Activated CD8-positive, alpha-beta T cell treated with anti-CD3 and anti-CD28 coated beads for 36 hours (primary cell): ENCODE results near the gene CDH8. TPM values are rescaled to one million over a fixed set of nuclear protein-coding genes. Genes with fewer than 3 reads are reported as not detected.

Experiments used
- ATAC-seq: fragments of 200-7000 bp; cut with Tn5 transposase; one replicate; pipeline ENCODE4 v1.10.0; 2021; ENCODE audit warnings: mild to moderate bottlenecking, moderate library complexity
- CTCF ChIA-PET: fragments of 350-600 bp; sonication (Branson Sonifier 250); formaldehyde crosslinking; loops from one replicate; lab custom pipeline; 2021; ENCODE audit warnings: antibody characterized with exemption; lab: Charles Lee
- POLR2A ChIA-PET: fragments of 350-600 bp; sonication (Branson Sonifier 250); formaldehyde crosslinking; loops from one replicate; lab custom pipeline; 2021; ENCODE audit warnings: antibody characterized with exemption; lab: Charles Lee
- DNase-seq: peaks from one replicate; pipeline ENCODE4 v3.0.0-alpha.2; 2020
- H3K27ac Mint-ChIP-seq: one replicate; pipeline ENCODE4 v1.8.0; 2021; ENCODE audit warnings: mild to moderate bottlenecking, mixed read lengths
- H3K27me3 Mint-ChIP-seq: one replicate; pipeline ENCODE4 v1.8.0; 2021; ENCODE audit warnings: mixed read lengths
- H3K36me3 Mint-ChIP-seq: one replicate; pipeline ENCODE4 v1.8.0; 2021; ENCODE audit warnings: low read depth, mixed read lengths
- H3K4me1 Mint-ChIP-seq: one replicate; pipeline ENCODE4 v1.8.0; 2021; ENCODE audit warnings: low read depth, mixed read lengths
- H3K4me3 Mint-ChIP-seq: one replicate; pipeline ENCODE4 v1.8.0; 2021; ENCODE audit warnings: mild to moderate bottlenecking, moderate library complexity, mixed read lengths
- H3K9me3 Mint-ChIP-seq: one replicate; pipeline ENCODE4 v1.8.0; 2021; ENCODE audit warnings: mixed read lengths
- intact Hi-C: fragments of 100-400 bp; cut with micrococcal nuclease; formaldehyde crosslinking; loops from one replicate; pipeline ENCODE4 v1.10.0; 2022
- total RNA-seq, 2 experiments: library from RNA; stranded (reverse); gene quantifications; one replicate each; pipeline ENCODE4 v1.2.3, GENCODE V29; 2021
- TF ChIP-seq, protein P1 (sequence below): fragments of 200-600 bp; IDR thresholded peaks from one replicate; pipeline ENCODE4 v1.8.0; 2022; ENCODE audit warnings: antibody characterized with exemption, mild to moderate bottlenecking

CDH8 gene
- total RNA-seq, 2 experiments from 2014 or later, result not detected

DNA sequence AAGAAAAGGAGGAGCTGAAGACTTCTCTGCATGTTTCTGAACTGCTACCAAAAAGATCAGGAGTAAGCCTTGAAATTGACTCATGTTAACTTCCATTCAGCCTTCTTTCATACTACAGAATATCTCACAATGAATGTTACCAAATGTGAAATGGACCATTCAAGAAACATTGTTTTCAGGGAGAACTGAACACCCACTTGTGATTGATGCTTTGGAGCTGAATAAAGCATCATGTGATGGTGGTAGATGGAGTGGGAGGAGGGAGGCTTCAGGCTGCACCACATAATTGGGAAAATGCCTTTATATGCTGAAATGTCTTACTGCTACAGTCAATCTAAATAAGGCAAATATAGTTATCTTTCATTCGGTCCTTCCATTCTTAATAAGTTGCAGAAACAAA, 127.8 kb downstream of the CDH8 start:
- ATAC-seq, result no peak
- no peak overlapping the region for H3K27ac Mint-ChIP-seq
- CTCF ChIA-PET, result no interaction called here
- no peak for DNase-seq
- H3K4me3 Mint-ChIP-seq, result no peak overlapping the region
- H3K27me3 Mint-ChIP-seq, result no peaks in the 10 kb centered on the region
- TF ChIP-seq, protein P1, sequence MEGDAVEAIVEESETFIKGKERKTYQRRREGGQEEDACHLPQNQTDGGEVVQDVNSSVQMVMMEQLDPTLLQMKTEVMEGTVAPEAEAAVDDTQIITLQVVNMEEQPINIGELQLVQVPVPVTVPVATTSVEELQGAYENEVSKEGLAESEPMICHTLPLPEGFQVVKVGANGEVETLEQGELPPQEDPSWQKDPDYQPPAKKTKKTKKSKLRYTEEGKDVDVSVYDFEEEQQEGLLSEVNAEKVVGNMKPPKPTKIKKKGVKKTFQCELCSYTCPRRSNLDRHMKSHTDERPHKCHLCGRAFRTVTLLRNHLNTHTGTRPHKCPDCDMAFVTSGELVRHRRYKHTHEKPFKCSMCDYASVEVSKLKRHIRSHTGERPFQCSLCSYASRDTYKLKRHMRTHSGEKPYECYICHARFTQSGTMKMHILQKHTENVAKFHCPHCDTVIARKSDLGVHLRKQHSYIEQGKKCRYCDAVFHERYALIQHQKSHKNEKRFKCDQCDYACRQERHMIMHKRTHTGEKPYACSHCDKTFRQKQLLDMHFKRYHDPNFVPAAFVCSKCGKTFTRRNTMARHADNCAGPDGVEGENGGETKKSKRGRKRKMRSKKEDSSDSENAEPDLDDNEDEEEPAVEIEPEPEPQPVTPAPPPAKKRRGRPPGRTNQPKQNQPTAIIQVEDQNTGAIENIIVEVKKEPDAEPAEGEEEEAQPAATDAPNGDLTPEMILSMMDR, result no peak
- POLR2A ChIA-PET, result no interaction called here
- no peaks in the 10 kb centered on the region for H3K4me1 Mint-ChIP-seq
- intact Hi-C loops, result no loop called here
- H3K9me3 Mint-ChIP-seq, result peaks cover 11% of the 10 kb centered on the region
- no peaks in the 10 kb centered on the region for H3K36me3 Mint-ChIP-seq

DNA sequence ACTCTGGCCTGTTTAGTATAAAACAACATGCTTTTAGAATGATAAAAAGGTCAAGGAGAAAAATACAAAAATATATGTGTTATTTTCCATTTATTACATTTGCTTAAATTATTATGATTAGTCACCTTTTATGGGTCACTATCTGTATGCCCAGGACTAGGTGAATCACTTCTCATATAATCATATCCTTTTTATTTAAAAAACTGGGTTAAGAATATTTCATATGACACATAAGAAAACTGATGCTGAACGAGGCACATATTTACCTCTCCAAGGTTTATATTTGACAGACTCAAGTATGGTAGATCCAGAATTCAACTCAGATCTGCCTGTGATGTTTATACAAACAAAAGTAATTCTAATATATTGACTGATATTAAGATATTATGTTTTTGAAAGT, 134.5 kb downstream of the CDH8 start:
- ATAC-seq, result no peak
- POLR2A ChIA-PET, result no interaction called here
- Mint-ChIP-seq H3K27me3 (no peaks in the 10 kb centered on the region), H3K4me3 (no peak overlapping the region), H3K36me3 (no peaks in the 10 kb centered on the region), H3K4me1 (no peaks in the 10 kb centered on the region), H3K9me3 (peaks cover 3% of the 10 kb centered on the region), H3K27ac (no peak overlapping the region)
- no peak for DNase-seq
- CTCF ChIA-PET, result no interaction called here
- intact Hi-C loops, result no loop called here
- TF ChIP-seq, protein P1, result no peak

DNA sequence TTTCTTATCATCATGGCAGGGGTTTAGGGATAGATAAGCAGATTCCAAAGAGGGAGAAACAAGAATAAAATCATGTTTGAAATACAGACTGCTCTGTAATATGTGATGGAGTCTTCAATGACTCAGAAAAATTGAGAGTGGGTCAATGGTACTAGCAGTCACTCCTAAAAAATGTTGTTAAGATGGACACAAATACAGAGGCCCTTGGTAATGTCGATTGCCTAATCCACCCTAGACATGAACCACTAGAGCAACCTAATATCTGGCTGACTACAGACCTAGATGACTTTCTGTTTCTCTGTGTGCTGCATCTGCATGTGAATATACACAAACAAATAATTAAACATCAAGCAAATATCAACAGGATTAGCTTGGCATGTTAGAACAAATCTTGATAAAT, 135.8 kb downstream of the CDH8 start:
- TF ChIP-seq, protein P1, result no peak
- Mint-ChIP-seq H3K4me1 (no peaks in the 10 kb centered on the region), H3K36me3 (no peaks in the 10 kb centered on the region), H3K27me3 (no peaks in the 10 kb centered on the region), H3K9me3 (peaks cover 6% of the 10 kb centered on the region), H3K27ac (no peak overlapping the region), H3K4me3 (no peak overlapping the region)
- ChIA-PET CTCF (no interaction called here), POLR2A (no interaction called here)
- intact Hi-C loops, result no loop called here
- ATAC-seq, result no peak
- no peak for DNase-seq

DNA sequence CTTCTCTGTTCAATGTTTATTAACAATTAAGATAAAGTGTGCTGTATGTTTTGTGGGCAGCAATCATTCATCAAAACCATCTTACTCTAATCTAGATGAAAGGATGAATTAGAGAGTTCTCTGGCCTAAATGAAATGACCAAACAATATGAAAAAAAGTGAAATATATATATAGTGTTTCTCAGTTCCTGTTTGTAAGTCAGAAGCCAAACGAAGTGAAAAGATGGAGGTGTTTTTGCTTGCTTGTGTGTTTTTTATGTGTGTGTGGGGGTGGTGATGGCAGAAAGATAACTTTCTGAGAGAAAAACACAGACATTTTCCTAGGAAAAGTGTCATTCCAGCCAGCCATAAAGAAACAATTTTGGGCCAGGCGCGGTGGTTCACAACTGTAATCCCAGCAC, 138.6 kb downstream of the CDH8 start:
- Mint-ChIP-seq H3K9me3 (peaks cover 6% of the 10 kb centered on the region), H3K4me1 (no peaks in the 10 kb centered on the region), H3K27ac (no peak overlapping the region), H3K36me3 (no peaks in the 10 kb centered on the region), H3K27me3 (no peaks in the 10 kb centered on the region), H3K4me3 (no peak overlapping the region)
- ATAC-seq (no peak), DNase-seq (no peak)
- POLR2A ChIA-PET, result no interaction called here
- TF ChIP-seq, protein P1, result no peak
- intact Hi-C loops, result no loop called here
- CTCF ChIA-PET, result no interaction called here

DNA sequence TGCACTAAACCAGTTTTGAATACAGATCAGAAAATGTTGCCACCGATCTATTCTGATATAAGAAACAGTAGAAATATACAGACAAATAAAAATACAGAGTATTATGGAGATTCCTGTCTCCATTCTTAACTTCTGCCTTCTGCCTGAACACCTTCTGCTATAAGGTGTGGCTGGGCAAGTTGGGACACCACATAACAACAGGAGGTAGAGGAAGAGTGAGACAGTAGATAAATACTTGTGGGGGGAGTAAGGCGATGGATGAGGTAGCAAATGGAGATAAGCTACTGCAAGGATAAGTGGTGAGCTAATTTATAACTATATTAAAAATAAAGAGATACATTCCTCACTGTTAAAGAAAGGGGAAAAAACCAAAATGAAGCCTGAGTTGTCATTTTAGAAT, 143.7 kb downstream of the CDH8 start:
- Mint-ChIP-seq H3K9me3 (peaks cover 12% of the 10 kb centered on the region), H3K4me3 (no peak overlapping the region), H3K27me3 (no peaks in the 10 kb centered on the region), H3K4me1 (no peaks in the 10 kb centered on the region), H3K36me3 (no peaks in the 10 kb centered on the region), H3K27ac (no peak overlapping the region)
- no peak for ATAC-seq
- ChIA-PET POLR2A (no interaction called here), CTCF (no interaction called here)
- intact Hi-C loops, result no loop called here
- no peak for DNase-seq
- TF ChIP-seq, protein P1, result no peak
